Superior temporal gyrus (tissue), 1 donor: Measurements from ENCODE around the gene MAST3.
A peak's percentile ranks its signal among the peaks of the same experiment; 100 is the strongest.

Source experiments
- DNase-seq: peaks from one replicate; pipeline ENCODE4 v3.0.0-alpha.2; 2016; ENCODE audit errors: extremely low spot score

Gene MAST3

GRCh38 chr19:18190278-18190677, 92.7 kb downstream of the MAST3 start:
- DNase-seq, result no peak

DNA sequence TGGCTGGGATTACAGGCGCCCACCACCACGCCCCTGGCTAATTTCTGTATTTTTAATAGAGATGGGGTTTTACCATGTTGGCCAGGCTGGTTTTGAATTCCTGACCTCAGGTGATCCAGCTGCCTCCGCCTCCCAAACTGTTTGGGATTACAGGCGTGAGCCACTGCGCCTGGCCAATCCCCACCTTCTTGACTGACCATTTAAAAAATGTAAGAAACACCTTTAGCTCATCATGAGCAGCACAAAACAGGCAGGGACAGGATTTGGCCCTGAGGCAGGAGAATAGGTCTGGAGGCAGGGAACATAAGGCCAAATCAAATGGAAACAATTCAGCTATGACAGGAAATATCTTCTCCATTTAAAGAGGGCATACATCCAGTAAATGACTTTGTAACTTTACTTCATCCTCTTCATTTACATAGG, 94.1 kb downstream of the MAST3 start:
- no peak for DNase-seq

DNA sequence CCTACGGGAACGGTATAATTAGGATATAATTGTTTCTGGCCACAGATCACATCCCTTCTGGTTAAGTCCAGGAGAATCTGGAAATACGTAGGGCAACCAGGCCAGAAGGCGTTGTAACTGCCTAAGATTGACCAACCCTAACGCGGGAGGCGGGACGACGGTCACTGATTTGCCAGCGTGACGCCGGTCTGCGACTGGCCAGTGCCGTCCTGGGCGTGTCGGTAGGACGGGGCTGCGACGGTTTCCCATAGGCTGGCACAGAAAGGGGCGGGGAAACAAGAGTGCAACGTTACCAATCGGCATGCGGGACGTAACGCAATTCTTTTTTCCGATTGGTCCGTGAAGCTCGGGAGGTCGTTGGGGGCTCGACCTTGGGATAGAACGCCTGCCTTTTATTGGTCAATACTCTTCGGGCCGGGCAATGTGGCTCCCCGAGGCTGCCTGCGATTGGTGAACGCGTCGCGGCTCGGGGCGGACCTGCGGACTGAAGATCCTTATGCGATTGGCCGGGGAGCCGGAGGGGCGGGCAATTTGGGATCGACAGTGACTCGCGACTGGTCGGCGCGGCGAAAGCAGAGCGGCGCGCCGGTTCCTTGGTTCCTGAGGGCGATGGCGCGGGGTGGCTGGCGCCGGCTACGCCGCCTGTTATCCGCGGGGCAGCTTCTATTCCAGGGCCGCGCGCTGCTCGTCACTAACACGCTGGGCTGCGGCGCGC, 95.3 kb downstream of the MAST3 start, which contains the start of gene MPV17L2:
Gene MPV17L2, plus strand, starts transcription at position 546 of the 715 bp plus-strand sequence. Its CDS starts 64 bp downstream, at position 610.
- DNase-seq, result peak; percentile 100

DNA sequence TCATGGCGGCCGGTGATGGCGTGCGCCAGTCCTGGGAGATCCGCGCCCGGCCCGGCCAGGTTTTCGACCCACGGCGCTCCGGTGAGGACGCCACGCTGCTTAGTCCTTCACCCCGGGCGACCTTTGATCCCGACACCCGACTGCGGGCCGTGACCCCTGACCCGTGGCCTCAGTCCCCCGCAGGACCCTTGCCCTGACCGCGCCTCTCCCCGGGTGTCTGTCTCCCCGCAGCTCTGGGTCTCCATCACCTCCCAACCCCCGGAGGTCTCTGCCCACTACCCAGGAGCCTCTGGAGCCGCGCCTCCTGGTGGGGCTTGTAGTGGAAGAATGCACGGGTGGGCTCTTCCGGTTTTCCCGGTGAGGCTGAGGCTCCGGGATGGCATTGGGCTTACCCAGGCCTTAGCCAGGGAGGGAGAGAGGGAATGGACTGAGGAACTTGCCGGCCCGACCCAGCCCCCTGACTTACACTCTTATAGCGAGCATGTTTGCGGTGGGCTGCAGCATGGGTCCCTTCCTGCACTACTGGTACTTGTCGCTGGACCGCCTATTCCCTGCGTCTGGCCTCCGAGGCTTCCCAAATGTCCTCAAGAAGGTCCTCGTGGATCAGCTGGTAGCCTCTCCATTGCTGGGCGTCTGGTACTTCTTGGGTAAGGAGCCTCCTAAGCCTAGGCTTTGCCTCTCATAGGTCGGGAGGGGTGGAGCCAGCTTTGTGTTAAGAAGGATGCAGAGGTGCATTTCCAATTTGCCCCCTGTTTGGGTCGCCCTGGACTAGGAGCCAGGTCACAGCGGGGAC, 96.0 kb downstream of the MAST3 start:
- DNase-seq, result no peak

DNA sequence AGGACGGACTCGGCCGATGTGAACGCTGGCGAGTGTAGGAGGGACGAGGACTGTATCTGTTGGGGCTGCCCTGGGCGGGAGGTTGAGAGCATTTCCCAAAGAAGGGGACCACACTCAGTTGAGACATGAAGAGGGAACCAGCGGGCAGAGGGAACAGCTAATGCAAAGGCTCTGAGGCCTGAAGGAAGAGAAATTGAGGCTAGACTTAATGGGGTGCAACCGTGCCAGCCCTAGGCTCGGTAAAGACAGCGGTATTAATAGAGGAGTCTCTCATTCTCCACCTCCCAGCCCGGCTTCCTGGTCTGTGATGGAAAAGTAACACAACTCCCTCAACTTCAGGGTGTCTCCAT, 96.6 kb downstream of the MAST3 start:
- no peak for DNase-seq

- no peak for DNase-seq
These were observed 97.1 kb downstream of the MAST3 start for GRCh38 chr19:18194554-18195238.

- no peak for DNase-seq
These were observed 98.9 kb downstream of the MAST3 start for GRCh38 chr19:18196511-18196845.

DNA sequence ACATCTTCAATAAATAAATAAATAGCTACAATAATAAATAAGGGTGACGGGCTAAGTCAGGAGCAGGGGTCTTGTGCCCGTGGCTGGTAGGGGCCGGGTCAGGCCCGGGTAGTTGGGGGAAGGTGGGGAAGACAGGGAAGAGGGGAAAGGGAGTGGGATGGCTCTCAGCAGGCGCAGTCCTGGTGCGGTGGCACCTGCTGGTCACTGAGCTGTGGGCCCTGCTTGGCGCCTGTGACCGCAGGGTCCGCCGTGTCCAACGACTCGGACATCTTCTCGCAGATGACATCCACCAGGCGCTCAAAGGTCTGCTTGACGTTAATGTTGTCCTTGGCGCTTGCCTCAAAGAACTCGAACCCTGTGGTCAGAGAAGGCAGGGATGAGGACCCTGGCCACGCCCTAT, 99.7 kb downstream of the MAST3 start:
- DNase-seq, result no peak

DNA sequence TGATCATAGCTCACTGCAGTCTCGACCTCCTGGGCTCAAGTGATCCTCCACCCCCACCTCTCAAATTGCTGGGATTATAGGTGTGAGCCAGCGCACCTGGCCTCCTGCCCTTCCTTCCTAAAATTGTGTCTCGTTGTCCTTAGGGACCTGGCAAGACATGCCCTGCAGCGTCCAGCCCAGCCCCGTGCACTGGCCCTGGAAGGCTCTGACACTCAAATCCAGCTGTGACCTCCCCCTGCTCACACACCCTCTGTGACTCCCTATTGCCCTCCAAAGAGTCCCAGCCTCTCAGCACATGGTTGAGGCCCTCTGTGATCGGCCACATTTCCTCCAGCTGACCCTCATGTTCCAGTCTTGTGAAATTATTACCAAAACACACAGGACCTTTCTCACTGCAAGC, 100.4 kb downstream of the MAST3 start:
- DNase-seq, result no peak

DNA sequence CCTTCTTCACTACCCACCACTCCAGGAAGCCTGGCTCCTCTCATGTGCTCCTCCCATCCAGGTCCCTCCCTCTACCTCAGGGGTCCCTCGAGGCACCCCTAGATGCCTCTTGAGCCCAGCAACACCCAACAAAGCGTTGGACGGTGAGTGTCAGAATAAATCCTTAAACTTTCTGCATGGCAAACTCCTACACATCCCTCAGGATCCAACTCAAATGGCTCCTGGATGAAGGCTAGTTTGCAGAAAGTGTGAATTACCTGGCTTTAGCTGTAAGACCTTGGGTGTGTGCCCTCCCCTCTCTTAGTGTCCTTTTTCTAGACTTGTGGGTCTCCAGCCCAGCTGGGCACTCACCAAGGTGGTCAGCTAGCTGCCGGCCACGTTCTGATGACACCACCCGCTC, 100.8 kb downstream of the MAST3 start:
- no peak for DNase-seq
